Ectodermal cell (in vitro differentiated cells): Measurements from ENCODE around the gene TRPV2.

ENCODE experiments used
- H3K27ac ChIP-seq: 2 replicates; pipeline ENCODE4 v1.7.0; 2013; ENCODE audit warnings: mild to moderate bottlenecking, low read depth, low read length; ENCODE audit not compliant: insufficient read depth, poor library complexity, severe bottlenecking
- H3K27me3 ChIP-seq: 2 replicates; pipeline ENCODE4 v1.7.0; 2013; ENCODE audit warnings: mild to moderate bottlenecking, low read length; ENCODE audit not compliant: insufficient read depth, control insufficient read depth, poor library complexity, severe bottlenecking
- H3K36me3 ChIP-seq: one replicate; pipeline ENCODE4 v1.7.0; 2013; ENCODE audit warnings: low read length; ENCODE audit not compliant: control insufficient read depth, insufficient read depth
- H3K4me1 ChIP-seq: one replicate; pipeline ENCODE4 v1.7.0; 2013; ENCODE audit warnings: low read length; ENCODE audit not compliant: control insufficient read depth, insufficient read depth
- H3K4me3 ChIP-seq: 2 replicates; pipeline ENCODE4 v1.7.0; 2013; ENCODE audit warnings: low read depth, low read length, control low read depth; ENCODE audit not compliant: insufficient read depth
- H3K9me3 ChIP-seq: 2 replicates; pipeline ENCODE4 v1.7.0; 2013; ENCODE audit warnings: mild to moderate bottlenecking, low read length, moderate library complexity; ENCODE audit not compliant: control insufficient read depth
- WGBS, 2 experiments: methylation state at CpG; one replicate each; pipeline ENCODE4 v1.1.7; 2013; ENCODE audit warnings: missing lambda C conversion rate in 2 of 2; 5-methylcytosine and 5-hydroxymethylcytosine counted together

The TRPV2 gene

GRCh38 chr17:16456742-16457316 lies 41.5 kb downstream of the TRPV2 start:
- Histone ChIP-seq H3K36me3 (no peaks in the 10 kb centered on the region), H3K9me3 (no peaks in the 10 kb centered on the region), H3K27me3 (no peaks in the 10 kb centered on the region), H3K27ac (no peak overlapping the region), H3K4me1 (peaks cover 14% of the 10 kb centered on the region), H3K4me3 (no peak overlapping the region)
- WGBS, 2 experiments, result 87 to 89% methylated on average over 9 of the region's 9 CpGs

- Histone ChIP-seq H3K4me1 (peaks cover 10% of the 10 kb centered on the region), H3K27ac (no peak overlapping the region)
These were observed 43.9 kb downstream of the TRPV2 start for GRCh38 chr17:16459271-16459670.

GRCh38 chr17:16459855-16460550 lies 44.6 kb downstream of the TRPV2 start:
- H3K9me3 ChIP-seq, result no peaks in the 10 kb centered on the region
- no peaks in the 10 kb centered on the region for H3K36me3 ChIP-seq
- H3K4me1 ChIP-seq, result peaks cover 10% of the 10 kb centered on the region
- no peak overlapping the region for H3K4me3 ChIP-seq
- WGBS, 2 experiments, result 77 to 83% methylated on average over 5 of the region's 5 CpGs
- no peaks in the 10 kb centered on the region for H3K27me3 ChIP-seq
- no peak overlapping the region for H3K27ac ChIP-seq

More at GRCh38 chr17:16459271-16459670, 43.9 kb downstream of the TRPV2 start:
- no peak overlapping the region for H3K4me3 ChIP-seq
- WGBS, 2 experiments, result 80 to 82% methylated on average over 11 of the region's 11 CpGs
- no peaks in the 10 kb centered on the region for H3K9me3 ChIP-seq
- no peaks in the 10 kb centered on the region for H3K36me3 ChIP-seq
- no peaks in the 10 kb centered on the region for H3K27me3 ChIP-seq

- 93 to 94% methylated on average over 17 of the region's 17 CpGs for WGBS, 2 experiments
- no peaks in the 10 kb centered on the region for H3K9me3 ChIP-seq
- H3K27ac ChIP-seq, result no peak overlapping the region
- peaks cover 10% of the 10 kb centered on the region for H3K4me1 ChIP-seq
- no peaks in the 10 kb centered on the region for H3K27me3 ChIP-seq
- no peaks in the 10 kb centered on the region for H3K36me3 ChIP-seq
- no peak overlapping the region for H3K4me3 ChIP-seq
These were observed 45.6 kb downstream of the TRPV2 start for GRCh38 chr17:16460796-16461605.

- Histone ChIP-seq H3K4me1 (peaks cover 10% of the 10 kb centered on the region), H3K27me3 (no peaks in the 10 kb centered on the region), H3K9me3 (no peaks in the 10 kb centered on the region), H3K36me3 (no peaks in the 10 kb centered on the region), H3K4me3 (no peak overlapping the region), H3K27ac (no peak overlapping the region)
- 94 to 97% methylated on average over 3 of the region's 3 CpGs for WGBS, 2 experiments
These were observed 46.2 kb downstream of the TRPV2 start for GRCh38 chr17:16461606-16461866.

GRCh38 chr17:16462070-16462864 lies 46.9 kb downstream of the TRPV2 start:
- Histone ChIP-seq H3K9me3 (no peaks in the 10 kb centered on the region), H3K4me1 (peaks cover 10% of the 10 kb centered on the region), H3K4me3 (no peak overlapping the region), H3K27me3 (no peaks in the 10 kb centered on the region), H3K36me3 (no peaks in the 10 kb centered on the region), H3K27ac (no peak overlapping the region)
- WGBS, 2 experiments, result 94 to 97% methylated on average over 20 of the region's 20 CpGs

GRCh38 chr17:16463358-16464302 lies 48.3 kb downstream of the TRPV2 start:
- no peaks in the 10 kb centered on the region for H3K27me3 ChIP-seq
- peaks cover 10% of the 10 kb centered on the region for H3K4me1 ChIP-seq
- H3K9me3 ChIP-seq, result no peaks in the 10 kb centered on the region
- no peaks in the 10 kb centered on the region for H3K36me3 ChIP-seq
- no peak overlapping the region for H3K27ac ChIP-seq
- no peak overlapping the region for H3K4me3 ChIP-seq
- WGBS, 2 experiments, result 88 to 91% methylated on average over 13 of the region's 13 CpGs

GRCh38 chr17:16464303-16465051 lies 49.1 kb downstream of the TRPV2 start:
- Histone ChIP-seq H3K27me3 (no peaks in the 10 kb centered on the region), H3K4me3 (no peak overlapping the region), H3K36me3 (no peaks in the 10 kb centered on the region), H3K4me1 (peaks cover 7% of the 10 kb centered on the region), H3K9me3 (no peaks in the 10 kb centered on the region), H3K27ac (no peak overlapping the region)
- WGBS, 2 experiments, result 87 to 89% methylated on average over 12 of the region's 12 CpGs

- no peaks in the 10 kb centered on the region for H3K9me3 ChIP-seq
- no peak overlapping the region for H3K4me3 ChIP-seq
- H3K27ac ChIP-seq, result no peak overlapping the region
- 91 to 92% methylated on average over 3 of the region's 3 CpGs for WGBS, 2 experiments
- no peaks in the 10 kb centered on the region for H3K27me3 ChIP-seq
- H3K4me1 ChIP-seq, result peaks cover 2% of the 10 kb centered on the region
- no peaks in the 10 kb centered on the region for H3K36me3 ChIP-seq
These were observed 49.6 kb downstream of the TRPV2 start for GRCh38 chr17:16465052-16465312.
